ENCODE results near the gene UBE2E2.

The UBE2E2 gene

GRCh38 chr3:23239211-23240068, 36.3 kb downstream of the UBE2E2 start:
- Histone ChIP-seq H3K9ac (ENCODE audit: low read depth, low read length) (no peak overlapping the region), H3K27me3 (ENCODE audit: insufficient read depth, low read length, poor library complexity) (no peaks in the 10 kb centered on the region), H3K4me1 (ENCODE audit: insufficient read depth, low read length) (no peaks in the 10 kb centered on the region), H3K36me3 (ENCODE audit: insufficient read depth, low read length) (no peaks in the 10 kb centered on the region), H3K27ac (ENCODE audit: low read length) (no peak overlapping the region), H3K79me2 (ENCODE audit: insufficient read depth, low read length) (no peaks in the 10 kb centered on the region), H4K20me1 (ENCODE audit: insufficient read depth, low read length) (no peaks in the 10 kb centered on the region), H3K9me3 (ENCODE audit: insufficient read depth, low read length, severe bottlenecking) (no peaks in the 10 kb centered on the region), H3K4me2 (ENCODE audit: insufficient read depth, low read length) (no peak overlapping the region), H2AFZ (ENCODE audit: low read depth, low read length) (no peak overlapping the region), H3K4me3 (ENCODE audit: low read depth in 1 of 2, low read length in 2 of 2) (no peak overlapping the region)
- DNase-seq (no peak), ATAC-seq (ENCODE audit: insufficient read depth, low read depth) (no peak)
- no peak for TF ChIP-seq EZH2 (IDR thresholded peaks at IDR 0.05; ENCODE audit: borderline replicate concordance, low read depth, low read length, severe bottlenecking)
- TF ChIP-seq, protein P1, sequence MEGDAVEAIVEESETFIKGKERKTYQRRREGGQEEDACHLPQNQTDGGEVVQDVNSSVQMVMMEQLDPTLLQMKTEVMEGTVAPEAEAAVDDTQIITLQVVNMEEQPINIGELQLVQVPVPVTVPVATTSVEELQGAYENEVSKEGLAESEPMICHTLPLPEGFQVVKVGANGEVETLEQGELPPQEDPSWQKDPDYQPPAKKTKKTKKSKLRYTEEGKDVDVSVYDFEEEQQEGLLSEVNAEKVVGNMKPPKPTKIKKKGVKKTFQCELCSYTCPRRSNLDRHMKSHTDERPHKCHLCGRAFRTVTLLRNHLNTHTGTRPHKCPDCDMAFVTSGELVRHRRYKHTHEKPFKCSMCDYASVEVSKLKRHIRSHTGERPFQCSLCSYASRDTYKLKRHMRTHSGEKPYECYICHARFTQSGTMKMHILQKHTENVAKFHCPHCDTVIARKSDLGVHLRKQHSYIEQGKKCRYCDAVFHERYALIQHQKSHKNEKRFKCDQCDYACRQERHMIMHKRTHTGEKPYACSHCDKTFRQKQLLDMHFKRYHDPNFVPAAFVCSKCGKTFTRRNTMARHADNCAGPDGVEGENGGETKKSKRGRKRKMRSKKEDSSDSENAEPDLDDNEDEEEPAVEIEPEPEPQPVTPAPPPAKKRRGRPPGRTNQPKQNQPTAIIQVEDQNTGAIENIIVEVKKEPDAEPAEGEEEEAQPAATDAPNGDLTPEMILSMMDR (IDR thresholded peaks at IDR 0.05; ENCODE audit: borderline replicate concordance, extremely low read depth, low read length, poor library complexity, severe bottlenecking), result no peak

GRCh38 chr3:23240171-23240785, 37.2 kb downstream of the UBE2E2 start:
- Histone ChIP-seq H3K27me3 (ENCODE audit: insufficient read depth, low read length, poor library complexity) (no peaks in the 10 kb centered on the region), H3K4me2 (ENCODE audit: insufficient read depth, low read length) (no peak overlapping the region), H3K4me3 (ENCODE audit: low read depth in 1 of 2, low read length in 2 of 2) (no peak overlapping the region), H3K79me2 (ENCODE audit: insufficient read depth, low read length) (no peaks in the 10 kb centered on the region), H4K20me1 (ENCODE audit: insufficient read depth, low read length) (no peaks in the 10 kb centered on the region), H3K27ac (ENCODE audit: low read length) (no peak overlapping the region), H2AFZ (ENCODE audit: low read depth, low read length) (no peak overlapping the region), H3K4me1 (ENCODE audit: insufficient read depth, low read length) (no peaks in the 10 kb centered on the region), H3K9me3 (ENCODE audit: insufficient read depth, low read length, severe bottlenecking) (no peaks in the 10 kb centered on the region), H3K36me3 (ENCODE audit: insufficient read depth, low read length) (no peaks in the 10 kb centered on the region), H3K9ac (ENCODE audit: low read depth, low read length) (no peak overlapping the region)
- TF ChIP-seq, protein P1 (IDR thresholded peaks at IDR 0.05; ENCODE audit: borderline replicate concordance, extremely low read depth, low read length, poor library complexity, severe bottlenecking), result no peak
- TF ChIP-seq EZH2 (IDR thresholded peaks at IDR 0.05; ENCODE audit: borderline replicate concordance, low read depth, low read length, severe bottlenecking), result no peak
- ATAC-seq (ENCODE audit: insufficient read depth, low read depth) (no peak), DNase-seq (no peak)

DNA sequence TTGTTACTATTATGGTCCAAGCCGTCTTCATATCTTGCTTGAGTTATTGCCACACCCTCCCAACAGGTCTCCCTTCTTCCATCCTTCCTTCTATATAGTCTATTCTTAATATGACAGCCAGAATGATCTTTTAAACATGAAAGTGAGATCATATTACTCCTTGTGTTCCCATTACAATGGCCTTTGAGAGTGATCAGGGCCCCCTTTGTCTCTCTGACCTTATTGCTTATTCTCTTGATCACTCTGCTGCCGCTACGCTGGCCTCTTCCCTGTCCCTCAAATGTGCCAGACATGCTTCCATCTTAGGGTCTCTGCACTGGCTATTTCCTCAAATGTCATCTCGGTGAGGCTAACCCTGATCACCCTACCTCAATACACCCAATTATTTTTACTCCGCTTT, 38.1 kb downstream of the UBE2E2 start:
- Histone ChIP-seq H3K79me2 (ENCODE audit: insufficient read depth, low read length) (no peaks in the 10 kb centered on the region), H3K9ac (ENCODE audit: low read depth, low read length) (no peak overlapping the region), H3K4me2 (ENCODE audit: insufficient read depth, low read length) (no peak overlapping the region), H3K4me1 (ENCODE audit: insufficient read depth, low read length) (no peaks in the 10 kb centered on the region), H2AFZ (ENCODE audit: low read depth, low read length) (no peak overlapping the region), H4K20me1 (ENCODE audit: insufficient read depth, low read length) (no peaks in the 10 kb centered on the region), H3K9me3 (ENCODE audit: insufficient read depth, low read length, severe bottlenecking) (no peaks in the 10 kb centered on the region), H3K4me3 (ENCODE audit: low read depth in 1 of 2, low read length in 2 of 2) (no peak overlapping the region), H3K27me3 (ENCODE audit: insufficient read depth, low read length, poor library complexity) (no peaks in the 10 kb centered on the region), H3K36me3 (ENCODE audit: insufficient read depth, low read length) (no peaks in the 10 kb centered on the region), H3K27ac (ENCODE audit: low read length) (no peak overlapping the region)
- no peak for TF ChIP-seq EZH2 (IDR thresholded peaks at IDR 0.05; ENCODE audit: borderline replicate concordance, low read depth, low read length, severe bottlenecking)
- TF ChIP-seq, protein P1 (IDR thresholded peaks at IDR 0.05; ENCODE audit: borderline replicate concordance, extremely low read depth, low read length, poor library complexity, severe bottlenecking), result no peak
- ATAC-seq (ENCODE audit: insufficient read depth, low read depth) (no peak), DNase-seq (no peak)
